ENCODE data around the gene ITGA5. TPM values are rescaled to one million over a fixed set of nuclear protein-coding genes. Genes with fewer than 3 reads are reported as not detected.

ITGA5 gene
- total and polyA plus RNA-seq, 2 of the 13 experiments (the other 11 are each of a cell fraction or from before 2014, with no cell fraction given): 0.20 to 0.40 TPM

DNA sequence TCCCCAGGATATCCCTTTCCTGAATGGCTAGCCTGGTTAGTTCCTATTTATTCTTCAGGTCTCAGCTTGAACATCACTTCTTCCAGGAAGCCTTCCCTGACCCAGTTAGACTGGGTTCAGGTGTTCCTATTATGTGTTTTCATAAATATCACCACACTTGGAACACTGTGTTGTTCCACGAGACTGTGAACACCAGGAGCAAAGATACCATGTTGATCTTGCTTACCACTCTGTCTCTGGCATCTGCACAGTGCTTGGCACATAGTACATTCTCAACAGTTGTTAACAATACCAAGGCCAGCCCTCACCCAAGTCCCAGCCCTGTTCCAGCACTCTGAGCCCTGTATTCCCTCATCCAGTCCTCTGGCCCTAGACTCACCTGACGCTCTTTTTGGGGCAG, 20.8 kb downstream of the ITGA5 start:
- in situ Hi-C loops (cut with HindIII; ENCODE audit: extremely low pct_ligation_motif_present, low pct_unique_long_range_greater_than_20kb) (no loop called here), intact Hi-C loops (cut with micrococcal nuclease; ENCODE audit: unreplicated experiment) (no loop called here)
- H3K4me3 ChIP-seq (replicated peaks in 1 of 3; ENCODE audit: insufficient read depth in 1 of 3, low read depth in 2 of 3, low read length in 3 of 3): no peak overlapping the region
- no peaks in the 10 kb centered on the region; a peak in 1 of 5 replicates for H3K27me3 ChIP-seq (ENCODE audit: control insufficient read depth in 1 of 2, insufficient read depth in 2 of 2, low read length in 2 of 2)
- H3K27ac ChIP-seq (ENCODE audit: extremely low read length, insufficient read depth, low read length): no peak overlapping the region
- H3K36me3 ChIP-seq (replicated peaks in 1 of 2; ENCODE audit: control insufficient read depth in 1 of 2, insufficient read depth in 2 of 2, low read length in 2 of 2): no peaks in the 10 kb centered on the region
- no TSS peak for BruUV-seq (replicated peaks)
- no peak overlapping the region for H3K4me2 ChIP-seq (ENCODE audit: low read depth, low read length)
- WGBS (ENCODE audit: low lambda C conversion rate): 0% methylated on average over 2 of the region's 2 CpGs
- H3K79me2 ChIP-seq (ENCODE audit: insufficient read depth, low read length): no peaks in the 10 kb centered on the region
- CTCF ChIA-PET (ENCODE audit: low intra/inter-chr PET ratio, low total read pairs): no interaction called here
- POLR2A ChIA-PET: no interaction called here
- FAIRE-seq (no peak), ATAC-seq (no peak), DNase-seq (ENCODE audit: low spot score) (no peak)
- H3K4me1 ChIP-seq (ENCODE audit: insufficient read depth, low read length): no peaks in the 10 kb centered on the region
- H3K9ac ChIP-seq (ENCODE audit: insufficient read depth, low read depth, low read length): no peak overlapping the region
- no peak for TF ChIP-seq EZH2 (conservative IDR thresholded peaks at IDR 0.05; ENCODE audit: low read depth, low read length)
- no peak for TF ChIP-seq ZNF33A (CRISPR knock-in tag; IDR thresholded peaks at IDR 0.05; ENCODE audit: borderline replicate concordance)
- TF ChIP-seq, protein P1, sequence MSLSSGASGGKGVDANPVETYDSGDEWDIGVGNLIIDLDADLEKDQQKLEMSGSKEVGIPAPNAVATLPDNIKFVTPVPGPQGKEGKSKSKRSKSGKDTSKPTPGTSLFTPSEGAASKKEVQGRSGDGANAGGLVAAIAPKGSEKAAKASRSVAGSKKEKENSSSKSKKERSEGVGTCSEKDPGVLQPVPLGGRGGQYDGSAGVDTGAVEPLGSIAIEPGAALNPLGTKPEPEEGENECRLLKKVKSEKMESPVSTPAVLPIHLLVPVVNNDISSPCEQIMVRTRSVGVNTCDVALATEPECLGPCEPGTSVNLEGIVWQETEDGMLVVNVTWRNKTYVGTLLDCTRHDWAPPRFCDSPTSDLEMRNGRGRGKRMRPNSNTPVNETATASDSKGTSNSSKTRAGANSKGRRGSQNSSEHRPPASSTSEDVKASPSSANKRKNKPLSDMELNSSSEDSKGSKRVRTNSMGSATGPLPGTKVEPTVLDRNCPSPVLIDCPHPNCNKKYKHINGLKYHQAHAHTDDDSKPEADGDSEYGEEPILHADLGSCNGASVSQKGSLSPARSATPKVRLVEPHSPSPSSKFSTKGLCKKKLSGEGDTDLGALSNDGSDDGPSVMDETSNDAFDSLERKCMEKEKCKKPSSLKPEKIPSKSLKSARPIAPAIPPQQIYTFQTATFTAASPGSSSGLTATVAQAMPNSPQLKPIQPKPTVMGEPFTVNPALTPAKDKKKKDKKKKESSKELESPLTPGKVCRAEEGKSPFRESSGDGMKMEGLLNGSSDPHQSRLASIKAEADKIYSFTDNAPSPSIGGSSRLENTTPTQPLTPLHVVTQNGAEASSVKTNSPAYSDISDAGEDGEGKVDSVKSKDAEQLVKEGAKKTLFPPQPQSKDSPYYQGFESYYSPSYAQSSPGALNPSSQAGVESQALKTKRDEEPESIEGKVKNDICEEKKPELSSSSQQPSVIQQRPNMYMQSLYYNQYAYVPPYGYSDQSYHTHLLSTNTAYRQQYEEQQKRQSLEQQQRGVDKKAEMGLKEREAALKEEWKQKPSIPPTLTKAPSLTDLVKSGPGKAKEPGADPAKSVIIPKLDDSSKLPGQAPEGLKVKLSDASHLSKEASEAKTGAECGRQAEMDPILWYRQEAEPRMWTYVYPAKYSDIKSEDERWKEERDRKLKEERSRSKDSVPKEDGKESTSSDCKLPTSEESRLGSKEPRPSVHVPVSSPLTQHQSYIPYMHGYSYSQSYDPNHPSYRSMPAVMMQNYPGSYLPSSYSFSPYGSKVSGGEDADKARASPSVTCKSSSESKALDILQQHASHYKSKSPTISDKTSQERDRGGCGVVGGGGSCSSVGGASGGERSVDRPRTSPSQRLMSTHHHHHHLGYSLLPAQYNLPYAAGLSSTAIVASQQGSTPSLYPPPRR (CRISPR knock-in tag; IDR thresholded peaks at IDR 0.05; ENCODE audit: borderline replicate concordance): no peak
- no peak for TF ChIP-seq U2AF2 (IDR thresholded peaks at IDR 0.05; ENCODE audit: low read depth, low read length)
- TF ChIP-seq MED13 (CRISPR knock-in tag; IDR thresholded peaks at IDR 0.05): no peak
- no peaks in the 10 kb centered on the region for H4K20me1 ChIP-seq (ENCODE audit: insufficient read depth, low read length)
- H2AFZ ChIP-seq (ENCODE audit: low read length): no peak overlapping the region
- H3K9me3 ChIP-seq (ENCODE audit: low read length): no peaks in the 10 kb centered on the region
